Neural cell (in vitro differentiated cells): Measurements from ENCODE around the gene LSM10.

Source experiments
- EP300 ChIP-seq: fragments of 450-650 bp; conservative IDR thresholded peaks from 2 replicates; pipeline ENCODE4 v1.6.1; 2014; ENCODE audit warnings: antibody characterized with exemption, mild to moderate bottlenecking, moderate library complexity; ENCODE audit not compliant: poor library complexity, severe bottlenecking
- EZH2 ChIP-seq: fragments of 200-600, 300-800 bp; shearing (Covaris generic), sonication (generic); IDR thresholded peaks from 2 replicates; pipeline ENCODE4 v1.6.1; 2014; ENCODE audit warnings: antibody characterized with exemption, low read length, borderline replicate concordance, mild to moderate bottlenecking; ENCODE audit not compliant: insufficient read depth, poor library complexity, severe bottlenecking
- MXI1 ChIP-seq: fragments of 450-650 bp; conservative IDR thresholded peaks from 2 replicates; pipeline ENCODE4 v1.6.1; 2014; ENCODE audit warnings: antibody characterized with exemption, mild to moderate bottlenecking; ENCODE audit not compliant: poor library complexity, severe bottlenecking
- POLR2AphosphoS5 ChIP-seq: IDR thresholded peaks from 2 replicates; pipeline ENCODE4 v1.6.1; 2012
- RAD21 ChIP-seq: fragments of 450-650 bp; conservative IDR thresholded peaks from 2 replicates; pipeline ENCODE4 v1.6.1; 2014; ENCODE audit warnings: antibody characterized with exemption, mild to moderate bottlenecking, moderate library complexity
- SMC3 ChIP-seq: fragments of 450-650 bp; conservative IDR thresholded peaks from 2 replicates; pipeline ENCODE4 v1.6.1; 2014; ENCODE audit warnings: antibody characterized with exemption, mild to moderate bottlenecking, moderate library complexity; ENCODE audit not compliant: poor library complexity
- TAF1 ChIP-seq: IDR thresholded peaks from 2 replicates; pipeline ENCODE4 v1.6.1; 2012; ENCODE audit warnings: low read depth
- TF ChIP-seq, protein P1 (sequence below): fragments of 450-650 bp; IDR thresholded peaks from 2 replicates; pipeline ENCODE4 v1.5.1; 2014; ENCODE audit warnings: antibody characterized with exemption, mild to moderate bottlenecking, moderate library complexity; ENCODE audit not compliant: poor library complexity, severe bottlenecking

DNA sequence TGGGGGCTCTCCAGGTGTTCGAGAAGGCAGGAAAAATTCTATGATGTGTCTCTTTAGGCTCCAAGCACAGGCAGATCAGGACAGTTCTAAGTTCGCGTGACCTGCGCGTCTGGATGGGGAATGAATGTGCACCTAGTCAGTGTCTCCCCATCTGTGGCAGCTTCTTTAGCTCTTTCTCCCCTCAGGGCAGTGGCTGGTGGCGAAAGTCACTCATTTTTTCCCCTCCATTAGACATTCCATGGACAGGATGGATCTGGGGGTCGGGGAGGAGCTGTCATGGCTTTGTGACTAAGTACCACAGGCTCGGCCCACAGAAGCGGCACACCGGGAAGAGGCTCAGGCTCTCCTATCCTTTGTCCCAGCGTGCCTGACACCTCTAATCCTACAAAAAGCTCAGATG lies 43.2 kb downstream of the LSM10 start:
- no peak for TF ChIP-seq POLR2AphosphoS5
- TF ChIP-seq, protein P1, sequence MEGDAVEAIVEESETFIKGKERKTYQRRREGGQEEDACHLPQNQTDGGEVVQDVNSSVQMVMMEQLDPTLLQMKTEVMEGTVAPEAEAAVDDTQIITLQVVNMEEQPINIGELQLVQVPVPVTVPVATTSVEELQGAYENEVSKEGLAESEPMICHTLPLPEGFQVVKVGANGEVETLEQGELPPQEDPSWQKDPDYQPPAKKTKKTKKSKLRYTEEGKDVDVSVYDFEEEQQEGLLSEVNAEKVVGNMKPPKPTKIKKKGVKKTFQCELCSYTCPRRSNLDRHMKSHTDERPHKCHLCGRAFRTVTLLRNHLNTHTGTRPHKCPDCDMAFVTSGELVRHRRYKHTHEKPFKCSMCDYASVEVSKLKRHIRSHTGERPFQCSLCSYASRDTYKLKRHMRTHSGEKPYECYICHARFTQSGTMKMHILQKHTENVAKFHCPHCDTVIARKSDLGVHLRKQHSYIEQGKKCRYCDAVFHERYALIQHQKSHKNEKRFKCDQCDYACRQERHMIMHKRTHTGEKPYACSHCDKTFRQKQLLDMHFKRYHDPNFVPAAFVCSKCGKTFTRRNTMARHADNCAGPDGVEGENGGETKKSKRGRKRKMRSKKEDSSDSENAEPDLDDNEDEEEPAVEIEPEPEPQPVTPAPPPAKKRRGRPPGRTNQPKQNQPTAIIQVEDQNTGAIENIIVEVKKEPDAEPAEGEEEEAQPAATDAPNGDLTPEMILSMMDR = no peak
- TF ChIP-seq RAD21 = no peak
- no peak for TF ChIP-seq EZH2
- TF ChIP-seq MXI1 = no peak
- TF ChIP-seq TAF1 = no peak
- TF ChIP-seq EP300 = no peak
- TF ChIP-seq SMC3 = no peak
